ENCODE results near the gene AGAP3.

DNA sequence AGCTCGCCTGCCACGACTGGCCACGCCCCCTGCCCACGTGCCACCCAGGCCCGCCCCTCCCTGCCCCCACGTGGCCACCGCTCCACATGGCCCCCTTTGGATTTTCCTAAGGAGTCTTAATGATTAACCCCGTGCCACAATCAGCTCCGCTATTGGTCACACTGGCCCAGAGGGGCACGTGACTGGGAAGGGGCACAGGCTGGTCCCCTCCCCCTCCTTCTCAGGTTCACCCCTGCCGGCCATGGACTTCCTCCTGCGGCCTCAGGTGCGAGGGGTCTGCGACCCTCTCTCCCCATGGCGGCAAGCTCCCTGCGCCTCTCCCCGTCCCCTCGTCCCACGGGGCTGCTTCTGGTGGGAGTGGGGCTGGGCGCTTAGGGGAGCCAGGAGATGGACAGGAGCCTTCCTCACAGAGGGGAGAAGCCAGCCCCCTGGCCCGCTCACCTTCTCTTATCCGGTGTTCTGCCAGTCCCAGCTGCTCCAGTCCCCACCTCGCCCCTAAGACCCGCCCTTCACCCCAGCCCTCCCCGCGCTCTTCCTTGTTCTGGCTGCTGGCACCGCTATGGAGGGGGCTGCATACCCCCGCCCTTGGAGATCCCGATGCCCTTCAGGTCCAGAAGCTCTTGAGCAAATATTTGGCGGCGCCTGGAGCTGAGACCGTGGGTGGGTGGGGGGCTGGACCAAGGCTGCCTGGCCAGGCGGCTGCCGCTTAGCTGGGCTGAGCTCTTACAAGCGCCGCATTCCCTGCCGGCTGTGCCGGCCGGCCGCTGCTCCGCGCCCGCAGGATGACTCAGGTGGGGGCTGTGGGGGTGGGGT, 23.7 kb upstream of the AGAP3 start:
- no peak for TF ChIP-seq CTCF (IDR thresholded peaks at IDR 0.05)
- no peak for TF ChIP-seq POLR2A (IDR thresholded peaks at IDR 0.05)

Data from testis (tissue), 2 donors.